Tibial artery (tissue), 4 donors: Measurements from ENCODE around the gene PNRC1.
"Not testable (repeated sequence)": the region's sequence is repeated elsewhere in the genome, so short reads cannot be mapped to it uniquely, and the experiment has no call there.

ENCODE experiments used
- DNase-seq, 2 donors: peaks; one replicate each; pipeline ENCODE4 v3.0.0-alpha.2; 2019
- H3K27ac ChIP-seq, 2 donors: fragments of 200-600 bp; sonication (generic) in 1 of 2; 1 replicate in 1 of 2; 2 replicates in 1 of 2; pipeline ENCODE4 v1.5.1; 2018 to 2019; ENCODE audit warnings: mild to moderate bottlenecking in 1 of 2
- H3K27me3 ChIP-seq, 2 donors: fragments of 200-600 bp; sonication (generic) in 1 of 2; one replicate each; pipeline versions ENCODE4 v1.5.1 to v1.6.0; 2016 to 2019
- H3K36me3 ChIP-seq, 3 donors: fragments of 200-600 bp; sonication (generic) in 2 of 3; one replicate each; pipeline ENCODE4 v1.5.1; 2016 to 2019; ENCODE audit warnings: mild to moderate bottlenecking in 2 of 3
- H3K4me1 ChIP-seq, 4 donors: fragments of 200-600 bp; sonication (generic) in 2 of 4; 1 replicate in 3 of 4; 2 replicates in 1 of 4; pipeline ENCODE4 v1.5.1; 2016 to 2019
- H3K4me3 ChIP-seq, 2 donors: fragments of 200-600 bp; sonication (generic) in 1 of 2; 1 replicate in 1 of 2; 2 replicates in 1 of 2; pipeline ENCODE4 v1.5.1; 2018 to 2019; ENCODE audit warnings: mild to moderate bottlenecking in 2 of 2
- H3K9me3 ChIP-seq, 3 donors: fragments of 200-600 bp; sonication (generic) in 1 of 3; one replicate each; pipeline ENCODE4 v1.5.1; 2016 to 2019
- CTCF ChIP-seq, 2 experiments: fragments of 200-600 bp in 1 of 2; fragments of 450-650 bp in 1 of 2; IDR thresholded peaks; one replicate each; pipeline ENCODE4 v1.5.1; 2017 to 2019; ENCODE audit warnings: antibody characterized with exemption in 2 of 2, mild to moderate bottlenecking in 1 of 2, moderate library complexity in 1 of 2
- intact Hi-C: fragments of 100-400 bp; cut with DNase I; formaldehyde crosslinking; loops from one replicate; pipeline ENCODE4 v1.15.0; 2023; ENCODE audit warnings: low total_unique reads

The PNRC1 gene

DNA sequence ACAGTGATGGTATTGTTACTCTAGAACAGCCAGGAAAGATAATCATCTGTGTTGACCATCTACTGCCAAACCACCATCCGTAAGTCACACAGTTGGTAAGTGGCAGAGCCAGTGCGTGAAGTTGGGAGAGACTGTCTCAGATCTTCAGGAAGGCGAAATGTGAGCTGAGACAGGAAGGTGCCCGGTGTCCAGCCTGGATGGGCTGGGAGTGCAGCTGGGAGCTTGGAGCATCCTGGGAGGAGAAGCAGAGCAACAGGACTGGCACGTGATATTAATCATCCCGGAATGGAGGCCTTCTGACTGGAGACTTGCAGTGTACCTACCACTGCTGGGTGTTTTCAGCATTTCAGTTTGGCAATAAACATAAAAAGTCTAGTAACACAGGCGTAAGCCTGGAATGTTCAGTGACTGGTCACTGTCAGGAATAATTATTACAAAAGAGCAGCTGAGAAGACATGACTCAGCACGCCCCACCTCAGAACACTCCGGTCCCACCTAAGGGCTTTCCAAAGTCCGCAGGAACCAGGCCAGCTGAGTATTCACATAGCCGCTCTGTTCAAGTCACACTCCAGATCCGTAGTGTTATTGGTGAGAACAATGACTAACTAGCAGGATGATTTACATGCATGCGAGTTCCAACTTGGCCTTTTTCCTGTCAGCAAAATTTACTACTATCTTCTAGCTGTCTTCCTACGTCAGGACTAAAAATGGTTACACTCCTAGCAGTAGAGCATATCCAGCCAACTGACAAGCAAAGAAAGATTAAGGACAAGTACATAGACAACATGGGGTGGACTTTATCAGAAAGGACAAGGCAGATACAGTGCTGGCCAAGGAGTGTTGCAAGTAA, 45.1 kb upstream of the PNRC1 start:
- no peak for TF ChIP-seq CTCF (IDR thresholded peaks at IDR 0.05)
- Histone ChIP-seq H3K36me3 (no peaks in the 10 kb centered on the region), H3K27ac (peak overlapping the region; percentile 63 to 70), H3K4me1 (peaks cover 0 to 34% (median 26%) of the 10 kb centered on the region in 4 donors), H3K4me3 (peak overlapping the region; percentile 10 to 15), H3K27me3 (no peaks in the 10 kb centered on the region), H3K9me3 (peaks cover 0 to 3% (median 0%) of the 10 kb centered on the region in 3 donors)
- peak; percentile 89 to 92 for DNase-seq
- intact Hi-C loops, result loop anchor here (2.0 kb wide), 1 partner anchor 45 kb away; the partner anchor contains the start of gene PNRC1

DNA sequence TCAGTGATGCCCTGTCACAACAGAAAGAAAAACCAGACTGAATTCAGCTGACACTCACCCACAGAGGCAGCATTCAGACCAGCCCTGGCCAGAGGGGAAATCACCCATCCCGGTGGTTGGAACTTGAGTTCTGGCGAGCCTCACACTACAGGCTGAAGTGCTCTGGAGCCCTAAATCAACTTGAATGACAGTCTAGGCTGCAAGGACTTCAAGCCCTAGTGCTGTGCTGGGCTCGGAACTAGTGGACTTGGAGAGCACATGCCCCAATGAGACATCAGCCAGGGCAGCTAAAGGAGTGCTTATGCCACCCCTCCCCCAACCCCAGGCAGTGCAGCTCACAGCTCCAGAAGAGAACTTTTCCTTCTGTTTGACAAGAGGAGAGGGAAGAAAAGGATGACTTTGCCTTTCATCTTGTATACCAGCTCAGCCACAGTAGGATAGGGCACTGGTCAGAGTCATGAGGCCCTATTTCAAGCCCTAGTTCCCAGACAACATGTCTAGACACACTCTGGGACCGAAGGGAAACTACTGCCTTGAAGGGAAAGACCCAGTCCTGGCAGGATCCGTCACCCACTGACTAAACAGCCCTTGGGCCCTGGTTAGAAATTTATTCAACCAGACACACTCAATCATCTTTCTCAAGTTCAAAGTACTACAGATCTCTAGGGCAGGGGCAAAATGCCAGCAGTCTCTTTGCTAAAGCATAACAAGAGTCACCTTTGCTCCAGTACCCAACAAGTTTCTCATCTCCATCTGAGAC, 43.2 kb upstream of the PNRC1 start:
- DNase-seq, result no peak
- no peak overlapping the region for H3K27ac ChIP-seq
- intact Hi-C loops, result no loop called here
- no peaks in the 10 kb centered on the region for H3K27me3 ChIP-seq
- peaks cover 0 to 33% (median 25%) of the 10 kb centered on the region in 4 donors for H3K4me1 ChIP-seq
- H3K36me3 ChIP-seq, result no peaks in the 10 kb centered on the region
- H3K9me3 ChIP-seq, result peaks cover 0 to 3% (median 0%) of the 10 kb centered on the region in 3 donors
- no peak overlapping the region for H3K4me3 ChIP-seq
- no peak for TF ChIP-seq CTCF (IDR thresholded peaks at IDR 0.05)

- H3K27me3 ChIP-seq, DNase-seq, H3K9me3 ChIP-seq, H3K4me3 ChIP-seq, H3K27ac ChIP-seq, H3K36me3 ChIP-seq, intact Hi-C loops: not testable (repeated sequence)
- H3K4me1 ChIP-seq, result peaks cover 0 to 30% (median 24%) of the 10 kb centered on the region in 4 donors
Observed at GRCh38 chr6:89037901-89038293, 42.7 kb upstream of the PNRC1 start.

DNA sequence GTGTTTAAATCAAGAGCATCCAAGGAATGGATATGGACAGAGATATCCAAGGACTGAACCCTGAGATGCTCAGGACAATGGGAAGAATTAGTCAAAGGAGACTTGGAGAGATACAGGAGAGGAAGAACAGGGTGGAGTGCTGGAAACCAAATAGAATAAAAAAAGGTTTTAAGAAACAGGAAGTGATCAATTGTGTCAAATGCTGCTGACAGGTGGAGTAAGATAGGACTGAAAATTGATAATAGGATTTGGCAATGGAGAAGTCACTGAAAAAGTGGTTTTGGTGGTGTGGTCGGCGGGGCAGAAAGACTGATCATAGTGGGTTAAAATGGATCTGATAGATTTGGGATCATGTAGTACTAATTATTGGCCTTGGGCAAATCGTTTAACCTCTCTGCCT, 37.9 kb upstream of the PNRC1 start:
- Histone ChIP-seq H3K9me3 (peaks cover 0 to 3% (median 0%) of the 10 kb centered on the region in 3 donors), H3K27ac (no peak overlapping the region), H3K4me1 (no peaks in the 10 kb centered on the region), H3K36me3 (no peaks in the 10 kb centered on the region), H3K4me3 (no peak overlapping the region), H3K27me3 (no peaks in the 10 kb centered on the region)
- intact Hi-C loops, result no loop called here
- DNase-seq, result no peak
- no peak for TF ChIP-seq CTCF (IDR thresholded peaks at IDR 0.05)

GRCh38 chr6:89044328-89045010, 36.1 kb upstream of the PNRC1 start:
- no peak overlapping the region for H3K27ac ChIP-seq
- no peak overlapping the region for H3K4me3 ChIP-seq
- H3K9me3 ChIP-seq, result no peaks in the 10 kb centered on the region
- TF ChIP-seq CTCF (IDR thresholded peaks at IDR 0.05), result no peak
- DNase-seq, result no peak
- no peaks in the 10 kb centered on the region for H3K4me1 ChIP-seq
- no peaks in the 10 kb centered on the region for H3K36me3 ChIP-seq
- intact Hi-C loops, result no loop called here
- no peaks in the 10 kb centered on the region for H3K27me3 ChIP-seq
